IPS-NIHi7 (cell line): ENCODE results near the gene NDUFB5.
A peak's percentile ranks its signal among the peaks of the same experiment; 100 is the strongest.
"Not testable (repeated sequence)": the region's sequence is repeated elsewhere in the genome, so short reads cannot be mapped to it uniquely, and the experiment has no call there.

Experiments
- DNase-seq: peaks from one replicate; pipeline ENCODE4 v3.0.0; 2012; ENCODE audit warnings: mixed read lengths; ENCODE audit errors: extremely low spot score

NDUFB5 gene

GRCh38 chr3:179630753-179631451, 26.3 kb downstream of the NDUFB5 start:
- no peak for DNase-seq

GRCh38 chr3:179640469-179640868, 35.9 kb downstream of the NDUFB5 start:
- no peak for DNase-seq

- DNase-seq: no peak
Measured at GRCh38 chr3:179642871-179643270, 38.3 kb downstream of the NDUFB5 start.

- DNase-seq: not testable (repeated sequence)
Measured at GRCh38 chr3:179643837-179644236, 39.2 kb downstream of the NDUFB5 start.

- DNase-seq: no peak
Measured at GRCh38 chr3:179646177-179646576, 41.6 kb downstream of the NDUFB5 start.

- DNase-seq: no peak
Measured at GRCh38 chr3:179651687-179652446, 47.3 kb downstream of the NDUFB5 start.

- peak; percentile 81 for DNase-seq
Measured at GRCh38 chr3:179652447-179653095, 48.0 kb downstream of the NDUFB5 start, which contains the start of gene USP13. USP13 (plus strand) TSS chr3:179653040; CDS start chr3:179653226, 186 bp downstream.

- DNase-seq: peak; percentile 59
Measured at GRCh38 chr3:179653096-179653797, 48.7 kb downstream of the NDUFB5 start.

- DNase-seq: no peak
Measured at GRCh38 chr3:179655236-179655635, 50.6 kb downstream of the NDUFB5 start.

GRCh38 chr3:179658606-179659005, 54.0 kb downstream of the NDUFB5 start:
- no peak for DNase-seq

- DNase-seq: no peak
Measured at GRCh38 chr3:179660872-179661271, 56.3 kb downstream of the NDUFB5 start.

- DNase-seq: no peak
Measured at GRCh38 chr3:179661777-179662176, 57.2 kb downstream of the NDUFB5 start.

GRCh38 chr3:179663093-179663492, 58.5 kb downstream of the NDUFB5 start:
- no peak for DNase-seq

GRCh38 chr3:179666030-179666429, 61.4 kb downstream of the NDUFB5 start:
- no peak for DNase-seq

- DNase-seq: peak; percentile 33
Measured at GRCh38 chr3:179666436-179667035, 61.9 kb downstream of the NDUFB5 start.

GRCh38 chr3:179668429-179668828, 63.8 kb downstream of the NDUFB5 start:
- DNase-seq: no peak

GRCh38 chr3:179670311-179670710, 65.7 kb downstream of the NDUFB5 start:
- no peak for DNase-seq

- no peak for DNase-seq
Measured at GRCh38 chr3:179671309-179671708, 66.7 kb downstream of the NDUFB5 start.

- DNase-seq: no peak
Measured at GRCh38 chr3:179671747-179672242, 67.2 kb downstream of the NDUFB5 start.

- no peak for DNase-seq
Measured at GRCh38 chr3:179672918-179673317, 68.3 kb downstream of the NDUFB5 start.

- no peak for DNase-seq
Measured at GRCh38 chr3:179673523-179673922, 68.9 kb downstream of the NDUFB5 start.
